Keratinocyte (primary cell): ENCODE data around the gene PM20D2. TPM values are rescaled to one million over a fixed set of nuclear protein-coding genes. Genes with fewer than 3 reads are reported as not detected.

Experiments
- DNase-seq: peaks from one replicate; pipeline ENCODE4 v3.0.0-alpha.2; 2011; ENCODE audit warnings: low read depth, missing footprints, low spot score
- FAIRE-seq: peaks from 2 replicates; lab custom pipeline; 2011; peaks lifted over from hg19 to GRCh38; lab: Jason Lieb, UNC
- H2AFZ ChIP-seq: 2 replicates; pipeline ENCODE4 v1.6.0; 2012; ENCODE audit warnings: low read length, control low read depth, inconsistent platforms; ENCODE audit not compliant: control insufficient read depth
- H3K27ac ChIP-seq: 2 replicates; pipeline ENCODE4 v1.5.1; 2011; ENCODE audit warnings: low read length; ENCODE audit not compliant: control insufficient read depth, insufficient read depth
- H3K27me3 ChIP-seq: 3 replicates; pipeline ENCODE4 v1.6.0; 2011; ENCODE audit warnings: low read length; ENCODE audit not compliant: control insufficient read depth, insufficient read depth; ENCODE audit errors: extremely low read depth
- H3K36me3 ChIP-seq, 2 experiments: 2 replicates in 1 of 2; 3 replicates in 1 of 2; pipeline ENCODE4 v1.5.1; 2011; ENCODE audit warnings: low read length in 2 of 2, mild to moderate bottlenecking in 1 of 2; ENCODE audit not compliant: control insufficient read depth in 2 of 2, insufficient read depth in 2 of 2; ENCODE audit errors: extremely low read depth in 1 of 2
- H3K4me1 ChIP-seq: 3 replicates; pipeline ENCODE4 v1.5.1; 2011; ENCODE audit warnings: low read length; ENCODE audit not compliant: control insufficient read depth, insufficient read depth; ENCODE audit errors: extremely low read depth
- H3K4me2 ChIP-seq: 3 replicates; pipeline ENCODE4 v1.6.0; 2011; ENCODE audit warnings: low read depth, low read length; ENCODE audit not compliant: control insufficient read depth, insufficient read depth; ENCODE audit errors: extremely low read depth
- H3K4me3 ChIP-seq, 3 experiments: fragments of 200-600 bp in 1 of 3; sonication (generic) in 1 of 3; 2 replicates in 2 of 3; 3 replicates in 1 of 3; pipeline ENCODE4 v1.5.1; 2011 to 2016; ENCODE audit warnings: low read length in 3 of 3, mild to moderate bottlenecking in 3 of 3, control low read depth in 2 of 3, inconsistent platforms in 1 of 3, low read depth in 1 of 3, mixed read lengths in 1 of 3, mixed run types in 1 of 3, moderate library complexity in 1 of 3; ENCODE audit not compliant: control insufficient read depth in 2 of 3, insufficient read depth in 2 of 3; ENCODE audit errors: extremely low read depth in 1 of 3
- H3K79me2 ChIP-seq: 2 replicates; pipeline ENCODE4 v1.6.0; 2012; ENCODE audit warnings: low read length; ENCODE audit not compliant: control insufficient read depth, insufficient read depth
- H3K9ac ChIP-seq: 3 replicates; pipeline ENCODE4 v1.6.0; 2011; ENCODE audit warnings: low read length; ENCODE audit not compliant: control insufficient read depth, insufficient read depth; ENCODE audit errors: extremely low read depth
- H3K9me1 ChIP-seq: 3 replicates; pipeline ENCODE4 v1.6.0; 2011; ENCODE audit warnings: low read length; ENCODE audit not compliant: control insufficient read depth, insufficient read depth; ENCODE audit errors: extremely low read depth
- H3K9me3 ChIP-seq: 2 replicates; pipeline ENCODE4 v1.5.1; 2012; ENCODE audit warnings: low read depth, low read length; ENCODE audit not compliant: control insufficient read depth
- H4K20me1 ChIP-seq: 3 replicates; pipeline ENCODE4 v1.6.0; 2011; ENCODE audit warnings: low read length; ENCODE audit not compliant: control insufficient read depth, insufficient read depth; ENCODE audit errors: extremely low read depth
- CTCF ChIP-seq, 3 experiments: IDR thresholded peaks in 1 of 3; conservative IDR thresholded peaks in 1 of 3; optimal IDR thresholded peaks in 1 of 3; 2 replicates in 2 of 3; 3 replicates in 1 of 3; pipeline versions ENCODE3 to v1.5.1; 2011; ENCODE audit warnings: low read length in 3 of 3, mild to moderate bottlenecking in 3 of 3, moderate library complexity in 2 of 3, control low read depth in 1 of 3, inconsistent platforms in 1 of 3; ENCODE audit not compliant: insufficient read depth in 2 of 3; ENCODE audit errors: extremely low read depth in 1 of 3
- EZH2 ChIP-seq: IDR thresholded peaks from one replicate; pipeline ENCODE4 v1.6.1; 2012; ENCODE audit warnings: inconsistent platforms, mild to moderate bottlenecking, low read length, moderate library complexity
- dilution Hi-C: fragments of 300-500 bp; cut with MboI; formaldehyde crosslinking; loops from one replicate; pipeline ENCODE4 v1.7.0; 2020; ENCODE audit warnings: low sequenced_read_pairs; ENCODE audit not compliant: extremely low pct_ligation_motif_present
- polyA plus RNA-seq, 5 experiments: library from polyadenylated mRNA; depleted of rRNA in 3 of 5; stranded (reverse) in 3 of 5; stranded (forward) in 1 of 5; unstranded in 1 of 5; fragments of >200 nt; gene quantifications; 1 replicate in 1 of 5; 2 replicates in 3 of 5; 3 replicates in 1 of 5; pipeline versions ENCODE4 v1.2.1 to v1.2.3, GENCODE V29; 2011 to 2012; ENCODE audit warnings: missing spikeins in 2 of 5, low read depth in 1 of 5, low replicate concordance in 1 of 5

PM20D2 gene
- polyA plus RNA-seq, 1 donor (not counting 4 experiments of a cell fraction or from before 2014, with no cell fraction given), result 7.9 TPM

- Histone ChIP-seq H3K9me1 (no peaks in the 10 kb centered on the region), H4K20me1 (no peaks in the 10 kb centered on the region), H3K79me2 (no peaks in the 10 kb centered on the region), H3K4me3 (no peak overlapping the region), H3K4me1 (no peaks in the 10 kb centered on the region), H3K4me2 (no peak overlapping the region), H3K27ac (no peak overlapping the region), H3K9ac (no peak overlapping the region), H3K9me3 (no peaks in the 10 kb centered on the region), H3K36me3 (no peaks in the 10 kb centered on the region), H2AFZ (no peak overlapping the region), H3K27me3 (peaks cover 12% of the 10 kb centered on the region)
- no peak for TF ChIP-seq EZH2
- TF ChIP-seq CTCF (optimal IDR thresholded peaks at IDR 0.05 in 1 of 3, IDR thresholded peaks at IDR 0.05 in 1 of 3, conservative IDR thresholded peaks at IDR 0.05 in 1 of 3; ENCODE audit: extremely low read depth in 1 of 3, insufficient read depth in 2 of 3, low read length in 3 of 3), result no peak
- FAIRE-seq (no peak), DNase-seq (no peak)
- dilution Hi-C loops, result no loop called here
These were observed 25.5 kb upstream of the PM20D2 start for GRCh38 chr6:89120371-89120770.

DNA sequence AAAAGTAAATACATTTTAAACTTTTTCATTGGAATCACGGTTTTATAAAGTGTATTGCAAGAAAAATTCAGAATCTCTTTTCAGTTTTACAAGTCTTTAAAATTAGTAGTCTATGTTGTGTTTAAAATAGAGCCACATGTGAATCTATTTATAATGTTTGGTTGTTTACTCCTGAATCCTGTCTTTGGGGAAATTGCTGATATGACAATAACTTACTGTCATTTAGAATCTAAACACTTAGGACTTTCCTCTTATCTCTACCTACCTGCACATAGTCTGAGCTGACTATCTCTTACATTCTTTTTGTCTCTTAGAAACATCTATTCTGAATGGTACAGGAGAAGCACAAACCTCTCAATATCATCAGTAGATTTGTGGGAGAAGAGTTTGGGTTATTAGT is 23.9 kb upstream of the PM20D2 start:
- H3K9me1 ChIP-seq, result no peaks in the 10 kb centered on the region
- no peaks in the 10 kb centered on the region for H3K79me2 ChIP-seq
- H2AFZ ChIP-seq, result no peak overlapping the region
- FAIRE-seq, result no peak
- DNase-seq, result no peak
- H4K20me1 ChIP-seq, result no peaks in the 10 kb centered on the region
- H3K4me1 ChIP-seq, result no peaks in the 10 kb centered on the region
- H3K4me3 ChIP-seq, result no peak overlapping the region
- dilution Hi-C loops, result no loop called here
- H3K27me3 ChIP-seq, result peaks cover 11% of the 10 kb centered on the region
- no peak overlapping the region for H3K27ac ChIP-seq
- no peak overlapping the region for H3K9ac ChIP-seq
- no peak overlapping the region for H3K4me2 ChIP-seq
- TF ChIP-seq CTCF (optimal IDR thresholded peaks at IDR 0.05 in 1 of 3, IDR thresholded peaks at IDR 0.05 in 1 of 3, conservative IDR thresholded peaks at IDR 0.05 in 1 of 3; ENCODE audit: extremely low read depth in 1 of 3, insufficient read depth in 2 of 3, low read length in 3 of 3) (no peak), EZH2 (no peak)
- H3K36me3 ChIP-seq, result no peaks in the 10 kb centered on the region
- H3K9me3 ChIP-seq, result no peaks in the 10 kb centered on the region
